Hepatocyte (in vitro differentiated cells): ENCODE measurements around the gene CROCC.
"Not testable (repeated sequence)": the region's sequence is repeated elsewhere in the genome, so short reads cannot be mapped to it uniquely, and the experiment has no call there.

Source experiments
- EZH2 ChIP-seq: fragments of 200-600 bp; sonication (generic); IDR thresholded peaks from 2 replicates; pipeline ENCODE4 v1.6.1; 2016; ENCODE audit warnings: antibody characterized with exemption, mild to moderate bottlenecking, borderline replicate concordance
- EZH2phosphoT487 ChIP-seq: fragments of 200-600 bp; sonication (generic); IDR thresholded peaks from one replicate; pipeline ENCODE4 v1.6.1; 2018; ENCODE audit warnings: antibody characterized with exemption, mild to moderate bottlenecking, low read depth, moderate library complexity; ENCODE audit not compliant: unreplicated experiment, severe bottlenecking
- TF ChIP-seq, protein P1 (sequence below): fragments of 200-600 bp; sonication (generic); IDR thresholded peaks from 2 replicates; pipeline ENCODE4 v1.5.1; 2016; ENCODE audit warnings: antibody characterized with exemption, mild to moderate bottlenecking; ENCODE audit not compliant: poor library complexity

DNA sequence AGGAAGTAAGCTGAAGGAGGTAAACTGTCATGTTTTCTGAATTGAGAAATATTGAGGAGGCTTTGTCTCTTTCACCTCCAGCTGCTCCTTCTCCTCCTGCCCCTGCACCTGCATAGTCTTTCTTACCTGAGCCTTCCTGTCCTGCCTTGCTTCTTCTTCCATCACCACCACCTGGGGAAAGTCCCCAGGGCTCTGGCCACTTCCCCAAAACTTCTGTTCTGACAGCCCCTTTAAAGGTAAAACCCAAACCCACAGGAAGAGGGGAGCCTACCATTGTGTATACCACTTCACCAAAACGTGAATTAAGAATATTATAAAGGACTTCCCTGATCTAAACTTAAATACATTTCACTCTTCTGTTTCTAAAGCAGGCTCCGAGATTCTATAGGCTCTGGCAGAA is 20.4 kb upstream of the CROCC start:
- TF ChIP-seq, protein P1, sequence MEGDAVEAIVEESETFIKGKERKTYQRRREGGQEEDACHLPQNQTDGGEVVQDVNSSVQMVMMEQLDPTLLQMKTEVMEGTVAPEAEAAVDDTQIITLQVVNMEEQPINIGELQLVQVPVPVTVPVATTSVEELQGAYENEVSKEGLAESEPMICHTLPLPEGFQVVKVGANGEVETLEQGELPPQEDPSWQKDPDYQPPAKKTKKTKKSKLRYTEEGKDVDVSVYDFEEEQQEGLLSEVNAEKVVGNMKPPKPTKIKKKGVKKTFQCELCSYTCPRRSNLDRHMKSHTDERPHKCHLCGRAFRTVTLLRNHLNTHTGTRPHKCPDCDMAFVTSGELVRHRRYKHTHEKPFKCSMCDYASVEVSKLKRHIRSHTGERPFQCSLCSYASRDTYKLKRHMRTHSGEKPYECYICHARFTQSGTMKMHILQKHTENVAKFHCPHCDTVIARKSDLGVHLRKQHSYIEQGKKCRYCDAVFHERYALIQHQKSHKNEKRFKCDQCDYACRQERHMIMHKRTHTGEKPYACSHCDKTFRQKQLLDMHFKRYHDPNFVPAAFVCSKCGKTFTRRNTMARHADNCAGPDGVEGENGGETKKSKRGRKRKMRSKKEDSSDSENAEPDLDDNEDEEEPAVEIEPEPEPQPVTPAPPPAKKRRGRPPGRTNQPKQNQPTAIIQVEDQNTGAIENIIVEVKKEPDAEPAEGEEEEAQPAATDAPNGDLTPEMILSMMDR = not testable (repeated sequence)
- TF ChIP-seq EZH2, EZH2phosphoT487: not testable (repeated sequence)
